Nephron progenitor cell (in vitro differentiated cells): ENCODE results near the gene STRIP1.

ENCODE experiments used
- DNase-seq: peaks from one replicate; pipeline ENCODE4 v3.0.0; 2021
- H3K27ac Mint-ChIP-seq: 2 replicates; pipeline ENCODE4 v1.8.0; 2021; ENCODE audit warnings: mild to moderate bottlenecking, moderate library complexity, mixed read lengths
- H3K27me3 Mint-ChIP-seq: 2 replicates; pipeline ENCODE4 v1.8.0; 2021; ENCODE audit warnings: mild to moderate bottlenecking, low read depth, mixed read lengths; ENCODE audit not compliant: poor library complexity
- H3K36me3 Mint-ChIP-seq: 2 replicates; pipeline ENCODE4 v1.8.0; 2021; ENCODE audit warnings: low read depth, mixed read lengths
- H3K4me1 Mint-ChIP-seq: 2 replicates; pipeline ENCODE4 v1.8.0; 2021; ENCODE audit warnings: mixed read lengths
- H3K4me3 Mint-ChIP-seq: 2 replicates; pipeline ENCODE4 v1.8.0; 2021; ENCODE audit warnings: mild to moderate bottlenecking, moderate library complexity, mixed read lengths
- H3K9me3 Mint-ChIP-seq: 2 replicates; pipeline ENCODE4 v1.8.0; 2021; ENCODE audit warnings: mild to moderate bottlenecking, moderate library complexity, mixed read lengths
- TF ChIP-seq, protein P1 (sequence below): fragments of 200-600 bp; sonication (generic); IDR thresholded peaks from 2 replicates; pipeline ENCODE4 v1.5.0; 2021; ENCODE audit warnings: antibody characterized with exemption

Gene STRIP1

GRCh38 chr1:110060662-110061060 is 26.2 kb downstream of the STRIP1 start:
- H3K36me3 Mint-ChIP-seq, result peaks cover 33% of the 10 kb centered on the region
- DNase-seq, result no peak
- no peak overlapping the region for H3K4me3 Mint-ChIP-seq
- TF ChIP-seq, protein P1, sequence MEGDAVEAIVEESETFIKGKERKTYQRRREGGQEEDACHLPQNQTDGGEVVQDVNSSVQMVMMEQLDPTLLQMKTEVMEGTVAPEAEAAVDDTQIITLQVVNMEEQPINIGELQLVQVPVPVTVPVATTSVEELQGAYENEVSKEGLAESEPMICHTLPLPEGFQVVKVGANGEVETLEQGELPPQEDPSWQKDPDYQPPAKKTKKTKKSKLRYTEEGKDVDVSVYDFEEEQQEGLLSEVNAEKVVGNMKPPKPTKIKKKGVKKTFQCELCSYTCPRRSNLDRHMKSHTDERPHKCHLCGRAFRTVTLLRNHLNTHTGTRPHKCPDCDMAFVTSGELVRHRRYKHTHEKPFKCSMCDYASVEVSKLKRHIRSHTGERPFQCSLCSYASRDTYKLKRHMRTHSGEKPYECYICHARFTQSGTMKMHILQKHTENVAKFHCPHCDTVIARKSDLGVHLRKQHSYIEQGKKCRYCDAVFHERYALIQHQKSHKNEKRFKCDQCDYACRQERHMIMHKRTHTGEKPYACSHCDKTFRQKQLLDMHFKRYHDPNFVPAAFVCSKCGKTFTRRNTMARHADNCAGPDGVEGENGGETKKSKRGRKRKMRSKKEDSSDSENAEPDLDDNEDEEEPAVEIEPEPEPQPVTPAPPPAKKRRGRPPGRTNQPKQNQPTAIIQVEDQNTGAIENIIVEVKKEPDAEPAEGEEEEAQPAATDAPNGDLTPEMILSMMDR, result no peak
- H3K9me3 Mint-ChIP-seq, result no peaks in the 10 kb centered on the region
- no peak overlapping the region for H3K27ac Mint-ChIP-seq
- peaks cover 22% of the 10 kb centered on the region for H3K27me3 Mint-ChIP-seq
- H3K4me1 Mint-ChIP-seq, result peaks cover 75% of the 10 kb centered on the region

DNA sequence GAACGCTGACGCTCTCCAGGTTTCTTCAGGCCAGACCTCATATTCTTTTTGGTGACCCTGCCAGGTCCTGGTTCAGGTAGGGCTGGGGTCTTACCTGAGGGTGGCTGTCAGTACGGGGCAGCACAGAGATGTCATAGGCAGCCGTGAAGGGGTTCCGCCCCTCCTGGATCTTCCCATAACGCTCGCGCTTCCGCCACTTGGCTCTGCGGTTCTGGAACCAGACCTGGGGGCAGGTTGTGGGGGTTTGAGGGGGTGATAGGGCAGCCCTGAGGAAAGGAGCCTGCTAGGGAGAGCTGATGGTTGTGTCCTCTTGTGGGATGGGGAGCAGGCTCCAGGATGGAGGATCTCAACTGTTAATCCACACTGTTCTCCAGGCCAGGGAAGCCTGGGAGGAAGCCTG is 26.9 kb downstream of the STRIP1 start:
- H3K27me3 Mint-ChIP-seq, result peaks cover 29% of the 10 kb centered on the region
- peaks cover 69% of the 10 kb centered on the region for H3K4me1 Mint-ChIP-seq

DNA sequence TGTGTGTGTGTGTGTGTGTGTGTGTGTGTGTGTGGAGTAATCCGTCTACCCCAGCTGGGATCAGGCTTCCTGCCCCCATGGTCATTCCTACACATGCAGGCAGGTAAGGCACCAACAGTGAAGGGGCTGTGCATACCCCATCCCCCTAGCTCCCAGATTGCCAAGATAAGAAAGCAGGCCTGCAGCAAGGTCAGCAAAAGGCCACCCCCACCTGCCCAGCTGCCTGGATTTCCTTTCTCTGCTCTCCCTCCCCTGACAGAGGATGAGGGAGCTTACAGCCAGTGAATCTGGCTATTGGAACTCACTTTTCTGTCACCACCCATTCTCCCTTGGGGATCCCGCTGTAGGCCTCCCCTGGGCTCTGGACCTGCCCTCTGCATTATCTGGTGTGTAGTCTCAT is 28.2 kb downstream of the STRIP1 start:
- H3K27me3 Mint-ChIP-seq, result peaks cover 41% of the 10 kb centered on the region
- no peaks in the 10 kb centered on the region for H3K9me3 Mint-ChIP-seq
- peaks cover 21% of the 10 kb centered on the region for H3K36me3 Mint-ChIP-seq
- no peak overlapping the region for H3K4me3 Mint-ChIP-seq
- DNase-seq, result no peak
- TF ChIP-seq, protein P1, result no peak
- H3K4me1 Mint-ChIP-seq, result peaks cover 60% of the 10 kb centered on the region
- H3K27ac Mint-ChIP-seq, result no peak overlapping the region

More for the DNA sequence above, 26.9 kb downstream of the STRIP1 start:
- Mint-ChIP-seq H3K36me3 (peaks cover 27% of the 10 kb centered on the region), H3K4me3 (no peak overlapping the region), H3K9me3 (no peaks in the 10 kb centered on the region), H3K27ac (no peak overlapping the region)
- TF ChIP-seq, protein P1, result no peak
- DNase-seq, result no peak

DNA sequence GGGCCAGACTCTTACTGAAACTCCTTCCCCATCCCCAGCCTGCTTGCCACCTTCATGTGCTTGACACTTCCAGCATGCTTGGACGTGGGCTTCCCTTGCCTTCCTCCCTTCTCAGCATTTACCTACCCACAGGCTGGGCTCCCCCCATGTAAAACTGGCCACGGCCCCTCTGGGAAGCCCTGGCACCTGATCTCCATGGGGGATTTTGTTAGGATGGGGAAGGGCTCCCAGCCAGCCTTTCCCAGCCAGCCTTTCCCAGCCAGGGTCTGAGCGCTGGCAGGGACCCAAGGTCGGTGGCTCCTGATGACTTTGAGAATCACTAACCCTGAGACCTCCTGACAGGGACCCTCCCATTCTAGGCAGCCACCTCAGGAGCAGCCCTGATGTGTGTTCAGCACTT is 29.4 kb downstream of the STRIP1 start:
- Mint-ChIP-seq H3K27ac (no peak overlapping the region), H3K4me3 (no peak overlapping the region), H3K36me3 (peaks cover 21% of the 10 kb centered on the region)

DNA sequence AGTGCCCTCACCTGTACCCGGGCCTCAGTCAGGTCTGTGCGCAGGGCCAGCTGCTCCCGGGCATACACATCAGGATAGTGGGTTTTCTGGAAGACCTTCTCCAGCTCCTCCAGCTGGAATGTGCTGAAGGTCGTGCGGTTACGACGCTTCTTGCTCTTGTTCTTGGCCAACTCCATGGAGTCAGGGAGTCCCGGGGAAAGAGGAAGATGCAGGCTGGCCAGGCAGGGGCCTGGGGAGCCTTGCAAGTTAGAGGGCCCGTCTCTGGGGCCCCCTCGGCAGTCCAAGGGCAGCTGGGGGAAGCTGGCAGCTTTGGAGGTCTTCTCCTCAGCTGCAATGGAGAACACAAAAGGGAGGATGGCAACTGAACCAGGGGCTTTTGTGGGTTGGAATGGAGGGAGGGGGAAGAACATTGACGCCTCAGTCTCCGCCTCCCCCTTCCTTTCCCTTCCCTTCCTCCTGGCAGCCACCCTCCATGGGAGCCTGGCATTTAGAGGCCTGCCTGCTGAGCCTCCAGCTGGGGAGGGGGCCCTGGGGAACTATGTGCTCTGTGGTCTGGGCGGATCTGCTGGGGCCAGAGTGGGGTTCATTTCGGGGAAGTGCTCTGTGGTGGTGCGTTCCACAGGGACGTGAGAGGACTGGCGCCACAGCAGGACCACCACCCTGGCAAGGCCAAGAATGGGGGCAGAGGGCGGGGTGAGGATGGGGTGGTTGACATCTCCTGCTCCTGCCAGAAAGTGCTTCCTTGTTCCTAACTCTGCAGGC is 30.3 kb downstream of the STRIP1 start:
- no peak for DNase-seq
- Mint-ChIP-seq H3K4me3 (no peak overlapping the region), H3K4me1 (peaks cover 46% of the 10 kb centered on the region), H3K27me3 (peaks cover 63% of the 10 kb centered on the region), H3K9me3 (no peaks in the 10 kb centered on the region), H3K27ac (no peak overlapping the region), H3K36me3 (peaks cover 19% of the 10 kb centered on the region)
- TF ChIP-seq, protein P1, result no peak

More for the DNA sequence above, 29.4 kb downstream of the STRIP1 start:
- no peaks in the 10 kb centered on the region for H3K9me3 Mint-ChIP-seq
- DNase-seq, result no peak
- TF ChIP-seq, protein P1, result no peak
- peaks cover 55% of the 10 kb centered on the region for H3K4me1 Mint-ChIP-seq
- peaks cover 53% of the 10 kb centered on the region for H3K27me3 Mint-ChIP-seq

DNA sequence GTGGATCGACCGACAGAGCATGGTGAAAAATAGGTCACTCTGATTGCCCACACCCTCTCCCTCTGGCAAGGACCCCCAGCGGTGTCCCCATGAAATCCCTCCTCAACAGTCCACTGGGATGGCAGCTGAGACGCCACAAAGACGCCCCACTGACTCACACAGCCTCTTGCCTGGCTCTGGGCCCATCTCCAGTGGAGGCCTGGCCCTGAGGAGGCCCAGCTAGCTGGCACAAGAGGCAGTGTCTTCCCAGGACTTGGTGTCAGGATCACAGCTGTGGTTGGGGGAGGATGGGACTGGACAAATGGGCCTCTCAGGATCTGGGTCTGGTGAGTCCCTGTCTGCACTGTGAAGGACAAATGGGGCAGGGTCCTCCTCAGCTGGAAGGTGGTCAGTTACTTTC is 31.4 kb downstream of the STRIP1 start:
- peaks cover 12% of the 10 kb centered on the region for H3K36me3 Mint-ChIP-seq

More for the DNA sequence above, 31.4 kb downstream of the STRIP1 start:
- Mint-ChIP-seq H3K4me1 (peaks cover 40% of the 10 kb centered on the region), H3K27ac (no peak overlapping the region), H3K9me3 (no peaks in the 10 kb centered on the region), H3K4me3 (no peak overlapping the region), H3K27me3 (peaks cover 71% of the 10 kb centered on the region)
- TF ChIP-seq, protein P1, result no peak
- DNase-seq, result no peak
